ENCODE data around the gene MNAT1. TPM values are rescaled to one million over a fixed set of nuclear protein-coding genes. Genes with fewer than 3 reads are reported as not detected.

MNAT1 gene
- total RNA-seq, 2 donors from 2014 or later, result 16.1 to 19.5 TPM

DNA sequence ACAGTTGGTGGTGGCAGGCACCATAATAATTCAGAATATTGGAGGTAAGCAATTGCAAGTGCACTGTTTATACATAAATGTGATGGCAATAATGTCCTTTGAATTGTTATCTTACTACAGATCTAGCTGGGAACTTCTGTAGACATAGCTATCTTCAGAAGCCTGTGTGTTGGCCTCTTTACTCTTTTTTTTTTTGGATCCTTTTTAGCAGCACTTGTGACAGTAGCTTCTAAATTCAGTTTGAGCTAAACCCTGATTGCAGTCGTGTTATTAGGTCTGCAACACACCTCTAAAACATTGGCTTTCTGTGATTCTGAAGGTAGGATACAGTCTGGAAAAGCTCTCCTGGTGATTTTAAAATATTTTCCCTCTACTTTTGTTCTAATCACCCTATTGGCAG is 285.0 kb downstream of the MNAT1 start:
- no peaks in the 10 kb centered on the region for H3K9me3 ChIP-seq (ENCODE audit: control insufficient read depth, low read length, poor library complexity, severe bottlenecking)
- H3K4me3 Mint-ChIP-seq, result no peak overlapping the region
- peaks cover 2% of the 10 kb centered on the region for H3K4me1 Mint-ChIP-seq
- H3K36me3 Mint-ChIP-seq (ENCODE audit: low read depth), result no peaks in the 10 kb centered on the region
- ATAC-seq, result no peak
- no peaks in the 10 kb centered on the region for H3K27me3 Mint-ChIP-seq
- DNase-seq, result no peak
- no peak overlapping the region for H3K27ac Mint-ChIP-seq

Other genes with a start within 250 kb of the MNAT1 start
- gene C14orf39, start 248.7 kb upstream of the MNAT1 start, total RNA-seq, result not detected
- not detected for gene SIX6, start 225.6 kb upstream of the MNAT1 start, total RNA-seq
- gene SIX1, start 85.3 kb upstream of the MNAT1 start, total RNA-seq, result not detected
- gene SIX4, start 10.4 kb upstream of the MNAT1 start, total RNA-seq, result not detected
- 1 to 10 TPM; 2.8 to 3.6 TPM for gene TRMT5, start 246.3 kb downstream of the MNAT1 start, total RNA-seq
- 10 to 100 TPM; 10.4 to 15.8 TPM for gene SLC38A6, start 246.5 kb downstream of the MNAT1 start, total RNA-seq